Right hindlimb (tissue), 1 donor: ENCODE results near the gene DDIT4L.
"Not testable (repeated sequence)": the region's sequence is repeated elsewhere in the genome, so short reads cannot be mapped to it uniquely, and the experiment has no call there.

Source experiments
- DNase-seq: peaks from one replicate; pipeline ENCODE4 v3.0.0-alpha.2; 2018

DDIT4L gene

GRCh38 chr4:100165809-100166208, 24.5 kb downstream of the DDIT4L start:
- no peak for DNase-seq

GRCh38 chr4:100164808-100165760, 25.2 kb downstream of the DDIT4L start:
- DNase-seq = no peak

- DNase-seq = no peak
Measured at GRCh38 chr4:100162027-100162685, 28.1 kb downstream of the DDIT4L start.

GRCh38 chr4:100149190-100149589, 41.1 kb downstream of the DDIT4L start:
- no peak for DNase-seq

GRCh38 chr4:100147684-100148083, 42.6 kb downstream of the DDIT4L start:
- DNase-seq = no peak

- DNase-seq = no peak
Measured at GRCh38 chr4:100147198-100147597, 43.1 kb downstream of the DDIT4L start.

GRCh38 chr4:100146756-100147155, 43.5 kb downstream of the DDIT4L start:
- DNase-seq = no peak

- DNase-seq = not testable (repeated sequence)
Measured at GRCh38 chr4:100137320-100137719, 52.9 kb downstream of the DDIT4L start.
